Activated effector memory CD4-positive, alpha-beta T cell treated with anti-CD3 and anti-CD28 coated beads, Interleukin-2, amount 50 U/mL, for 16 hours (primary cell): ENCODE data around the gene CLMN.
"Not testable (repeated sequence)": the region's sequence is repeated elsewhere in the genome, so short reads cannot be mapped to it uniquely, and the experiment has no call there.

Experiments used
- DNase-seq: peaks from one replicate; pipeline ENCODE4 v3.0.0-alpha.2; 2020

Gene CLMN

GRCh38 chr14:95189367-95190132 lies 130.2 kb downstream of the CLMN start:
- no peak for DNase-seq

- no peak for DNase-seq
Measured at GRCh38 chr14:95188380-95188779, 131.3 kb downstream of the CLMN start.

DNA sequence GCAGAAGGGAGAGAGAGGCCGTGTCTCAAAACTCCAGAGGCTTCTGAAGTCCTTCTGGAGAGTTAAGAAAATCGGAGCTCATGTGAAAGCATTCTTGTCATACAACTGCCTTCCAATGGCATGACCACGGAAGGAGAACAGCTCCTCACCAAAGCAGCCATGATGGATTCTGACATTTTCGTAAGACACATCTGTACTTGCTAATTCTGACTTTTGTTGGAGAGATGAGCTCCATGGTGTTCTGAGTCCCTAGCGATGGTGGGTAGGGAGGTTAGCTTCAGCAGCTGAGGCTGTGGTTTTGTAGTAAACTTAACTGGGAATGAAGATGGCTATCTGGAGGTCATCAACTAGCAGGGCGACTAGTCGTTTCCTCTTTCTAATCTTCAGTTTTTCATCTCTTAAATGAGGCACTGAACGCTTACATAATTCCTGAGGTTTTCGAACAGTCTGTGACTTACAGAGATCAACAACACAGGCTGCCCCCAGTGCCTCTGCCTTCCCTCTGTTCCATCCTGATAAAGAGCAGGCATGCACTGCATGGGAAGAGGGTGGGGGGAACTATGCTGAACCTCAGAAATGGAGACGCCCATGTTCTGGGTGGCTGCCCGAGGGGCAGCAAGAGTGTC lies 133.8 kb downstream of the CLMN start:
- no peak for DNase-seq

DNA sequence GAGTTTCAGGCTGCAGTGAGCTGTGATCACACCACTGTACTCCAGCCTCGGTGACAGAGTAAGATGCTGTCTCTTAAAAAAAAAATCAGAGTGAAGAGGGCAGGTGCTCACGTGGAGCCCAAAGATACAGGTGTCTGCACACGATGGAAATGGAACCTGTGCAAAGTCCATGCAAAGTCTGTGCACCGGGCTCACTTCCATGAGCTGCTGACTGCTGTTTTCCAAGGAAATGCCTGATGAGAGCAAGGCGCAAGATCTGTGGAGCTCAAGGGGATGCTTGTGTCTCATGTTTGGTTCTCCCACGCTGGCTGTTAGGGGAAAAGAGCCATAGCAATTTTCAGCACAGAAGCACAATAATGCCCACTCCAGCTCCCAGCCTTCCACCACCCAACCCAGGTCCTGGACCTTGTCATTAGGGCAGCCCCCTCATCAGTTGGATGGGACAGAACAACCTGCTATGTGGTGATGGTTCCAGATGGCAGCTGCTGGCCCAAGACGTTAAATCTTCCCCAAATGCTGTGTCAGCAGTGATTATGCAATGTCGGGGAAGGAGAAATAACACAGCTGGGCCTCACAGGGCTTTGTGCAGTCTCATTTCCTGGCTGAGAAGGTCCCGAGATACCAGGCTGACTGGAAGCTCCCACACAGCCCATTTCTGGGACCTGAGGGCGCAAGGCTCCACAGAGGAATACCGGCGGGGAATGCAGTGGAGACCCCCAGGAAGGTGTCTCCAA lies 134.5 kb downstream of the CLMN start:
- no peak for DNase-seq

DNA sequence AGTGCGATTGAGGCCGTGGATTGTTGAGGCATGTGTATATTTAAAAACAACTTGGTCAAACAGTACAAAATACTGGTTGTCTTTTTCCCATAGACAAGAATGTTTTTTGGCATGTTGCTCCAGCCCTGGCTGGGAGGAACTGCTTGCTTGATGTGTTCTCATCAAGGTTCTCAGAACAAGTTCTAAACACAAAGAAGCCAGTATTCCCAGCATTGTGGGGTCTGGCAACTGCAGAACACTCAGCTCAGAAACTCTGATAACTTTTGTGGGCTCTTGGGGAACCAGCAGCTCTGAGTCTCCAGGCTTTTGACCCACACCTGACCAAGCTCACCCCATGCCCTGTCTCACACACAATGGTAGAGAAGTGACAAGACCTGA lies 135.3 kb downstream of the CLMN start:
- no peak for DNase-seq

DNA sequence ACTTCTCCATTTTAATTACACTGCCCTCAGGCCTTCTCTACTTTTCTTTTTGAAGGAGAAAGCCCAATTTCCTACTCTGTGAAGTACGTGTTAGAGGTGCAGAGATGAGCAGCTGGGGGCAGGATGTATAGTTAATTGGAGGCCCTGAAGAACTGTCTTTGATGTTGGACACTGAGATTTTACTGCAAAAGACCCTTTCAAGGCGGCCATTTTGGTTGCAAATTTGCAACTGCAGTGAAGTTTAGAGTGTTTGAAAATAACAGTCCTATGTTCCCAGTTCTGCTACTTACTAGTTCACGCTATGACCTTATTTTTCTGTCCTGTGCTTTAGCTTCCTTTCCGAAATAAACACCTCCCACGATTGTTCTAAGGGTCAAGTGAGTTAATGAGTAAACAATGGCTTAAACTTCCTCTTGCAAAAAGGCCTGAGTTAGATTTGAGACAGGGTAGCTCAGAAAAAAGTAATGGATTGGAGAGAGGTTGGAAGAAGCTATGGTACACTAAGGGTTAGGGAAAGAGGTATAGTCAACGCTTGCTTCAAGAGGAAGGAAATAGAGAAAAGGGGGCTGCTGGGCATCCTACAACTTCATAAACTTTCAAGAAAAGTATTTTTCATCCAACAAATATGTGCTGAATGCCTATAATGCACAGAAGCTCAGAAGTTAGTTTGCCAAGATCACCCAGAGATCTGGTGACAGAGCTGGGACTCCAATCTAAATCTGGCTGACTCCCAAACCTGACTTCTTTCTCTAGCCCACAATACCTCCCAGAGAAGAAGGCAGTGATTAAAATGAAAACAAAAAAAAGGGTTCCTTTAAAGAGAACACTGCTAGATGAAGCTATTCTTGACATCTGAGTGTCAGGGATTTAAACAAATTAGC lies 135.9 kb downstream of the CLMN start:
- DNase-seq, result no peak

DNA sequence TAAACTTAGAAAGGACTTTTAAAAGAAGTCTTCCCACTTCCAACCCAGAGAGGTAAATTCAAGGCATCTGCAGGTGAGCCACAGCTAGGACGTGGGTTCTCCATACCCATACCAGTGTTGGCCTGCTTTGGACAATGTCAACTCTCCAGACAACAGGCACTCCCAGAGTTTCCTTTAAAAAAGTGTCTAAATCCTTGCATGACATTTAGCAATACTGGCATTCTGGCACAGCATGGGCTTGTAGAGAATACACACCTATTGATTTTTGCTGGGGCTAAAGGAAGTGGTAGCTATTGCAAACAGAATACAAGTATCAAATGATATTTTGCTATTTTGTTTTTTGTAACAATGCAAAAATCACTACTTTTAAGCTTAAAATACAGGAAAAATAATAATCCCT lies 136.6 kb downstream of the CLMN start:
- no peak for DNase-seq

DNA sequence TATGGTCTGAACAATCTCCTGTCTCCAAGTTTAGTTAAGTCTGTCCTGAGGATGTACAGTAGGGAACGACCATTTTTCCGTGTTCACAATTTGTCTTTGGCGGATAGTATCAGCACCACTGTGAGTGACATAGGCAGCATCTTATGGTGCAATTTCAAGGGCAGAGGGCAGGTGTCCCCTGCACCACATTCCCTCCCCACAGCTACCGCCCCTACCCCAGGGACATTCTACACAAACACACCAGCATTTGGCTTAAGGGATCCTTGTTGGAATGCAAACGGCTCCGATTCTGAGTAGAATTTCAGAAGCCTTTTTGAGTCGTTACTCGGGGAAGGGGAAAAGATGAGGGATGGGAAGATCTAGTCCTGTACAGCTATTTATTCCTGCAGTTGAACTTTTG lies 137.3 kb downstream of the CLMN start:
- DNase-seq, result no peak

- DNase-seq, result no peak
Measured at GRCh38 chr14:95180966-95181741, 138.6 kb downstream of the CLMN start.

DNA sequence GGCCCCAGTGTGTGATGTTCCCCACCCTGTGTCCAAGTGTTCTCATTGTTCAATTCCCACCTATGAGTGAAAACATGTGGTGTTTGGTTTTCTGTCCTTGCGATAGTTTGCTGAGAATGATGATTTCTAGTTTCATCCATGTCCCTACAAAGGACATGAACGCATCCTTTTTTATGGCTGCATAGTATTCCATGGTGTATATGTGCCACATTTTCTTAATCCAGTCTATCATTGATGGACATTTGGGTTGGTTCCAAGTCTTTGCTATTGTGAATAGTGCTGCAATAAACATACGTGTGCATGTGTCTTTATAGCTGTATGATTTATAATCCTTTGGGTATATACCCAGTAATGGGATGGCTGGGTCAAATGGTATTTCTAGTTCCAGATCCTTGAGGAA lies 144.0 kb downstream of the CLMN start:
- not testable (repeated sequence) for DNase-seq

DNA sequence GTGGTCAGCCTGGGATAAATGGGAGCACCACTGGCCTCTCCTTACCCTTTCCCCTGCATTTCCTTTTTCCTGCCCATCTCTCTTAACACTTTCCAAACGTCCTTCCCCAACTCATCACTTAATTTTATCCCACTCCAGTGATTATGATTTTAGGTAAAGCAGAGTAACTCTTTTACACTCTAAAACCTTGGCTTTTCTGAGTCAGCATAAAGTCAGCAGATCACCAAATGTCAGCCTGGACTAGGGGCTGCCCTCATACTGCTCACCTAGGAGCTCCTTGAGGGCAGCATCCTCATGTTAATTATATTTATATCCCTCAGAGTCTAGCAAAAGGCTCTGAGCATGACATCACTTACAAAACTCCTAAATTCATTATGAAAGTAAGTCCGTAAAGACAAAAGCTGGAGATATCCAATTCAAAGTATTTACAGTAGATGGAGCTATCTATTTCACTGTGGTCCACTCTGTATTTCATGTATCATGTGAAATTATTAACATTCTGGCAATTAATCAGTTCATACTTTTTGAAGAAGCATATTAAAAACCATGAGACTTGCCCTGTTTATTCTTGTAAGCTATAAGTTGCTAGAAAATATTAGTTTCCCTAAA lies 145.4 kb downstream of the CLMN start:
- no peak for DNase-seq

DNA sequence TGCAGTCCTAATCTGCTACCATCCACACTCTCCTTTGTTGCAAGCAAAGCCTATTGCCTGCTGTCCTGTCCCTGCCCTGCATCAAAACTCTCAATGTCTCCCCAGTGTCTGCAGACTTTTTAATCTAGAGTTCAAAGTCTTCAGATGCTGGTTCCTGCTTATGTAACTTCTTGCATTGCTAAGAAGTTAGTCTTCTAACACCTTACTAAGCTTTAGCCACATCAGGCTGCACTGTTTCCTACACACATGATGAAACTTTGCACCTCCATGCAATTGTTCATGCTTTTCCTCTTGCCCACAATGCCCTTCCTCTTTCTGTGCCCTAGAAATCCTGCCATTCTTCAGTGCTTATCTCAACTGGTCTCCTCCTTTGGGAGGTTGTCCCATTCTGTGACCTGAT lies 146.2 kb downstream of the CLMN start:
- no peak for DNase-seq

- no peak for DNase-seq
Measured at GRCh38 chr14:95167177-95167576, 152.5 kb downstream of the CLMN start.

GRCh38 chr14:95165517-95165916 lies 154.2 kb downstream of the CLMN start:
- DNase-seq, result no peak

- no peak for DNase-seq
Measured at GRCh38 chr14:95164506-95164905, 155.2 kb downstream of the CLMN start.

DNA sequence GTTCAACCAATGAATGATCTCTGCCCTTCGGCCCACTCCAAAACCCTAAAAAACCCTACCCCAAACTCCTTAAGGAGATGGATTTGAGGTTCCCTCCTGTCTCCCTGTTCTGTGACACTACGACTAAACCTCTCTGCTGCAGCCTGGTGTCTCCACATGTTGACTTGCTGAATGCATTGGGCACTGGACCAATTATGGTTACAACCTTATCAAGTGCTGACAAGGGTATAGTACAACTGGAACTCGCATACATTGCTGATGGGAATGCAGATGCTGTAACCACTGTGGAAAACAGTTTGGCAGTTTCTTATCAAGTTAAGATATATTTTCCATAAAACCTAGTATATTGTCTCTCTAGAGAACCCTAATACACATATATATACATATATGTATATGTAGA lies 156.0 kb downstream of the CLMN start:
- no peak for DNase-seq

DNA sequence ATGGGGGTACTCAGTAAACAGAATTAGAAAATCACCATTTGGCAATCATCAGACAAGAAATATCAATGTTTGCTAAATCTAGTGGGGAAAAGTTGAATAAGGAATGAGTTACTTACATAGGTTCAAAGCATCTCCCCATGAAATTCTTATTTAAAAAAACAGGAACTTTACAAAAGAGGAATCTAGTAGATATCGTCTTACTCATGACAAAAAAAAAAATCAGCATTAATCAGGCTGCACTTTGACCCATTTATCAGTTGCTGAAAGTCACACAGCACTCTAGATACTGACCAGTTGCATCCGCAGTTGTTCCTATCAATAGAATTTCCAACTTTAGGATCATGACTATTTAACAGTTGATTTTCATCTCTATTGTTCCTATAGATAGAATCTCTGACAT lies 156.6 kb downstream of the CLMN start:
- no peak for DNase-seq

- no peak for DNase-seq
Measured at GRCh38 chr14:95162641-95163040, 157.1 kb downstream of the CLMN start.

DNA sequence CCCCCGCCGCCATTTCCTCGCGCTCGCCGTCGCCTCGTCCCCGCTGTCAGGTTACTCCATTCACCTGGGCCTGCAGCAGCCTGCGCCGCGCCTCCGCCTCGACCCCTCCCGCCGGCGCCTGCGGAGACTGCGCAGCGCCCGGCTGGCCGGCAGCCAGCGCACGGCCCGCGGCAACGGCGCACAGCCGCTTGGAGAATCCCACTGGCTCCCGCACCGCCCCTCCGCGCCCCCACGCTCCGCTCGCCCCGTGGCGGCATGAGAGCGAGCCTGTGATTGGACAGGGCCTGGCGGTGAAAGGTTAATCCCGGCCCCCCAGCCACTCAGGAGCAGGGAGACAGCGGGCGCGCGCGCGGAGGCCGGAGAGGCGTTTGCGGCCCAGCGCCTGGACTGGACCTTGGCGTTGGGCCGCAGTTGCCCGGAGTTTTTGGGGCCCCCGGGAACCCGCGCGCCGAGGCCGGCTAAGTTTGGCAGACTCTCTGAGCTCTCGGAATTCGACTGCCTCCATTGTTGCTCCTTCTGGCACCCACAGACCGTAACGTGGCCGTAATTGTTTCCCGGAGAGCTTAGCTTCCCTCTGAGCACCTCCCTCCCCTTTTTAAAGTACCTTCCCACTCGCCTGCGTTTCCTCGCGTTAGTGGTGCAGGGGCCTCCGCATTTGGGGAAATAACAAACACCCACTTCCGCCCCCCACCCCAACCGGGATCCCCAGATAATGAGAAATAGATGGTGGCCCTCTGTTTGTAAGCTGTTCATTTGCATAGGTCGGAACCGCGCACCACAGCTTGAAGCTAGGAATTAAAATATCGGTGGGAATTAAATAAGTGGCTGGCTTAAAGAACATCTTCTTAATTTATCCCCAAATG lies 162.2 kb downstream of the CLMN start, which contains the start of gene DICER1:
Gene DICER1, minus strand, starts transcription at position 203 of the 863 bp plus-strand sequence. CDS start 24,071 bp downstream, outside the sequence.
- DNase-seq, result peak; percentile 98

GRCh38 chr14:95157048-95157326 lies 162.7 kb downstream of the CLMN start:
- DNase-seq, result no peak
